ENCODE measurements around the gene PPIL3.
A peak's percentile ranks its signal among the peaks of the same experiment; 100 is the strongest.

The PPIL3 gene

GRCh38 chr2:200864176-200865034 lies 24.5 kb downstream of the PPIL3 start, which contains the start of gene CLK1:
CLK1 (minus strand) TSS chr2:200864658; CDS start chr2:200861862, 2,796 bp downstream.
- peak; percentile 85 for ATAC-seq
- TF ChIP-seq BACH2 (CRISPR knock-in tag; IDR thresholded peaks at IDR 0.05; ENCODE audit: borderline replicate concordance) (no peak), OSR1 (CRISPR knock-in tag; IDR thresholded peaks at IDR 0.05) (no peak), ZNF8 (CRISPR knock-in tag; IDR thresholded peaks at IDR 0.05) (no peak), GLIS3 (CRISPR knock-in tag; IDR thresholded peaks at IDR 0.05) (no peak), ZNF70 (CRISPR knock-in tag; IDR thresholded peaks at IDR 0.05) (no peak), RARB (CRISPR knock-in tag; IDR thresholded peaks at IDR 0.05) (peak; percentile 10; the same call in 1 of the 2 replicates), PATZ1 (CRISPR knock-in tag; IDR thresholded peaks at IDR 0.05; ENCODE audit: borderline replicate concordance) (no peak), ZC3H10 (CRISPR knock-in tag; IDR thresholded peaks at IDR 0.05) (no peak), ZFP3 (CRISPR knock-in tag; IDR thresholded peaks at IDR 0.05) (0 out of 2 replicates have a peak, but pooled peaks have one; percentile 38), ZFP30 (CRISPR knock-in tag; IDR thresholded peaks at IDR 0.05) (no peak), TOX (CRISPR knock-in tag; IDR thresholded peaks at IDR 0.05; ENCODE audit: borderline replicate concordance) (peak; percentile 51; the same call in 1 of the 2 replicates)
- TF ChIP-seq, protein P1, sequence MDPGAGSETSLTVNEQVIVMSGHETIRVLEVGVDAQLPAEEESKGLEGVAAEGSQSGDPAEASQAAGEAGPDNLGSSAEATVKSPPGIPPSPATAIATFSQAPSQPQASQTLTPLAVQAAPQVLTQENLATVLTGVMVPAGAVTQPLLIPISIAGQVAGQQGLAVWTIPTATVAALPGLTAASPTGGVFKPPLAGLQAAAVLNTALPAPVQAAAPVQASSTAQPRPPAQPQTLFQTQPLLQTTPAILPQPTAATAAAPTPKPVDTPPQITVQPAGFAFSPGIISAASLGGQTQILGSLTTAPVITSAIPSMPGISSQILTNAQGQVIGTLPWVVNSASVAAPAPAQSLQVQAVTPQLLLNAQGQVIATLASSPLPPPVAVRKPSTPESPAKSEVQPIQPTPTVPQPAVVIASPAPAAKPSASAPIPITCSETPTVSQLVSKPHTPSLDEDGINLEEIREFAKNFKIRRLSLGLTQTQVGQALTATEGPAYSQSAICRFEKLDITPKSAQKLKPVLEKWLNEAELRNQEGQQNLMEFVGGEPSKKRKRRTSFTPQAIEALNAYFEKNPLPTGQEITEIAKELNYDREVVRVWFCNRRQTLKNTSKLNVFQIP (CRISPR knock-in tag; IDR thresholded peaks at IDR 0.05; ENCODE audit: borderline replicate concordance, low read depth) = no peak

DNA sequence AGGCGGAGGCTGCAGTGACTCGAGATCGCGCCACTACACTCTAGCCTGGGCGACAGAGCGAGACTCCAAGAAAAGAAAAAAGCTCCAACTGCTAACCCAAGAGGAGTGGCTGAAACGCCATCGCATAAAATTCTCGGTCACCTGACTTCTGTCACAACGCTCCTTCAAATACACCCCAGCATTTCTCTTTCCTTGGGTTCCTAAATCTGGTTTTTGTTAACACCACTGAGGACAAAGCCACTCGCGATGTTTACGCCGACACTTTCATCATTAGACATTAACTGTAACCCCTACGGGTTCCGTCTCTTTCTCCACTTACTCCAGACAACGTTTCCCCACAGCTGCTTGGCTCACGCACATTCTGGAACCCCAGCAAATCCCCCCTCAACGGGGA lies 25.1 kb downstream of the PPIL3 start:
- peak; percentile 15 for ATAC-seq
- no peak for TF ChIP-seq ZNF8 (CRISPR knock-in tag; IDR thresholded peaks at IDR 0.05)
- TF ChIP-seq ZNF565 (CRISPR knock-in tag; conservative IDR thresholded peaks at IDR 0.05; ENCODE audit: low read depth) = no peak
- no peak for TF ChIP-seq TOX (CRISPR knock-in tag; IDR thresholded peaks at IDR 0.05; ENCODE audit: borderline replicate concordance)
- TF ChIP-seq PATZ1 (CRISPR knock-in tag; IDR thresholded peaks at IDR 0.05; ENCODE audit: borderline replicate concordance) = no peak
- TF ChIP-seq TSHZ2 (CRISPR knock-in tag; IDR thresholded peaks at IDR 0.05) = no peak
- no peak for TF ChIP-seq BACH2 (CRISPR knock-in tag; IDR thresholded peaks at IDR 0.05; ENCODE audit: borderline replicate concordance)
- TF ChIP-seq CREB5 (CRISPR knock-in tag; IDR thresholded peaks at IDR 0.05; ENCODE audit: low read depth) = no peak
- TF ChIP-seq CSRNP3 (CRISPR knock-in tag; IDR thresholded peaks at IDR 0.05) = no peak
- TF ChIP-seq, protein P1 (CRISPR knock-in tag; IDR thresholded peaks at IDR 0.05; ENCODE audit: borderline replicate concordance, low read depth) = no peak
- no peak for TF ChIP-seq SNAI2 (CRISPR knock-in tag; IDR thresholded peaks at IDR 0.05)
- no peak for TF ChIP-seq ARNTL (CRISPR knock-in tag; IDR thresholded peaks at IDR 0.05; ENCODE audit: borderline replicate concordance, low read depth)
- no peak for TF ChIP-seq GLIS3 (CRISPR knock-in tag; IDR thresholded peaks at IDR 0.05)
- no peak for TF ChIP-seq OSR1 (CRISPR knock-in tag; IDR thresholded peaks at IDR 0.05)
- TF ChIP-seq ZFP3 (CRISPR knock-in tag; IDR thresholded peaks at IDR 0.05) = no peak
- no peak for TF ChIP-seq ZNF70 (CRISPR knock-in tag; IDR thresholded peaks at IDR 0.05)
- no peak for TF ChIP-seq RARB (CRISPR knock-in tag; IDR thresholded peaks at IDR 0.05)
- no peak for TF ChIP-seq TCF4 (CRISPR knock-in tag; IDR thresholded peaks at IDR 0.05; ENCODE audit: borderline replicate concordance)
- no peak for TF ChIP-seq PPARA (CRISPR knock-in tag; IDR thresholded peaks at IDR 0.05; ENCODE audit: borderline replicate concordance)
- no peak for TF ChIP-seq CSDC2 (CRISPR knock-in tag; IDR thresholded peaks at IDR 0.05)

Data from SK-N-SH treated with all-trans-retinoic acid at 6 μM for 48 hours (cell line).